Gastrocnemius medialis (tissue), 4 donors: ENCODE data around the gene TPGS2. TPM values are rescaled to one million over a fixed set of nuclear protein-coding genes. Genes with fewer than 3 reads are reported as not detected.

Source experiments
- ATAC-seq, 2 donors: fragments of 150-250 bp; one replicate each; pipeline ENCODE4 v1.9.1; 2016
- DNase-seq, 2 donors: peaks; one replicate each; pipeline ENCODE4 v3.0.0-alpha.2; 2019
- H3K27ac ChIP-seq, 4 donors: fragments of 200-600 bp; sonication (generic); 1 replicate in 1 of 4; 2 replicates in 3 of 4; pipeline ENCODE4 v1.5.1; 2016 to 2018; ENCODE audit warnings: mild to moderate bottlenecking in 2 of 4, moderate library complexity in 1 of 4
- H3K27me3 ChIP-seq, 3 donors: fragments of 200-600 bp; sonication (generic) in 2 of 3; 1 replicate in 1 of 3; 2 replicates in 2 of 3; pipeline versions ENCODE4 v1.5.1 to v1.6.0; 2016 to 2019; ENCODE audit warnings: mild to moderate bottlenecking in 1 of 3, moderate library complexity in 1 of 3
- H3K36me3 ChIP-seq, 2 donors: fragments of 200-600 bp; sonication (generic) in 1 of 2; one replicate each; pipeline ENCODE4 v1.5.1; 2017 to 2018
- H3K4me1 ChIP-seq, 2 donors: fragments of 200-600 bp; sonication (generic) in 1 of 2; one replicate each; pipeline ENCODE4 v1.5.1; 2016 to 2017; ENCODE audit warnings: mild to moderate bottlenecking in 2 of 2
- H3K4me3 ChIP-seq, 4 donors: fragments of 200-600 bp; sonication (generic) in 3 of 4; 1 replicate in 1 of 4; 2 replicates in 3 of 4; pipeline ENCODE4 v1.5.1; 2016 to 2019; ENCODE audit warnings: mild to moderate bottlenecking in 2 of 4
- H3K9me3 ChIP-seq, 3 donors: fragments of 200-600 bp; sonication (generic) in 2 of 3; 1 replicate in 1 of 3; 2 replicates in 2 of 3; pipeline ENCODE4 v1.5.1; 2016 to 2019
- CTCF ChIP-seq, 5 experiments: fragments of 450-650 bp in 3 of 5; fragments of 200-600 bp in 2 of 5; sonication (generic) in 2 of 5; IDR thresholded peaks in 4 of 5; conservative IDR thresholded peaks in 1 of 5; 1 replicate in 4 of 5; 2 replicates in 1 of 5; pipeline ENCODE4 v1.5.1; 2016 to 2019; ENCODE audit warnings: antibody characterized with exemption in 5 of 5, mild to moderate bottlenecking in 3 of 5, moderate library complexity in 3 of 5
- POLR2A ChIP-seq, 2 donors: fragments of 450-650 bp; IDR thresholded peaks; one replicate each; pipeline ENCODE4 v1.6.1; 2017; ENCODE audit warnings: antibody characterized with exemption in 2 of 2, mild to moderate bottlenecking in 2 of 2, moderate library complexity in 2 of 2
- in situ Hi-C, 4 donors: fragments of 200-750 bp; cut with MboI; loops; one replicate each; pipeline versions ENCODE4 v1.15.0 to v1.8.0; 2017; ENCODE audit warnings: low sequenced_read_pairs in 4 of 4
- intact Hi-C: fragments of 100-400 bp; cut with DNase I; formaldehyde crosslinking; loops from one replicate; pipeline ENCODE4 v1.15.1; 2023; ENCODE audit warnings: low total_unique reads
- total RNA-seq, 4 donors: library from RNA; depleted of rRNA; stranded (reverse); fragments of >200 nt; gene quantifications; one replicate each; pipeline versions ENCODE4 v1.1.0 to v1.2.3, GENCODE V29; 2016

TPGS2 gene
- total RNA-seq, 4 donors from 2014 or later = 20.7 to 36.5 (median 28.2) TPM

GRCh38 chr18:36792634-36793283 is 36.0 kb downstream of the TPGS2 start:
- intact Hi-C loops = no loop called here
- no peak for ATAC-seq
- Histone ChIP-seq H3K4me1 (peaks cover 0 to under 1% of the 10 kb centered on the region in 2 donors), H3K27me3 (no peaks in the 10 kb centered on the region), H3K36me3 (peaks cover 0 to 3% of the 10 kb centered on the region in 2 donors), H3K9me3 (no peaks in the 10 kb centered on the region), H3K27ac (no peak overlapping the region), H3K4me3 (no peak overlapping the region)
- no peak for DNase-seq
- no peak for TF ChIP-seq POLR2A (IDR thresholded peaks at IDR 0.05)
- no peak for TF ChIP-seq CTCF (IDR thresholded peaks at IDR 0.05 in 4 of 5, conservative IDR thresholded peaks at IDR 0.05 in 1 of 5)
- in situ Hi-C loops = no loop called here

GRCh38 chr18:36786686-36787085 is 42.1 kb downstream of the TPGS2 start:
- no peaks in the 10 kb centered on the region for H3K36me3 ChIP-seq
- DNase-seq (peak; percentile 23 to 50), ATAC-seq (peak; percentile 71 to 76)
- peaks cover 22 to 25% of the 10 kb centered on the region in 2 donors for H3K4me1 ChIP-seq
- TF ChIP-seq POLR2A (IDR thresholded peaks at IDR 0.05) (no peak), CTCF (IDR thresholded peaks at IDR 0.05 in 4 of 5, conservative IDR thresholded peaks at IDR 0.05 in 1 of 5) (no peak)
- H3K9me3 ChIP-seq = no peaks in the 10 kb centered on the region
- no peak overlapping the region for H3K4me3 ChIP-seq
- no peaks in the 10 kb centered on the region for H3K27me3 ChIP-seq
- in situ Hi-C loops (no loop called here), intact Hi-C loops (no loop called here)
- peak overlapping the region in 3 of 4 donors; percentile 48 to 61 (median 56) for H3K27ac ChIP-seq

GRCh38 chr18:36783792-36784191 is 45.0 kb downstream of the TPGS2 start:
- TF ChIP-seq CTCF (IDR thresholded peaks at IDR 0.05 in 4 of 5, conservative IDR thresholded peaks at IDR 0.05 in 1 of 5) (no peak), POLR2A (IDR thresholded peaks at IDR 0.05) (no peak)
- peak overlapping the region in 1 of 4 donors; percentile 26 for H3K27ac ChIP-seq
- intact Hi-C loops (no loop called here), in situ Hi-C loops (no loop called here)
- H3K4me3 ChIP-seq = no peak overlapping the region
- H3K4me1 ChIP-seq = peaks cover 22 to 25% of the 10 kb centered on the region in 2 donors
- H3K27me3 ChIP-seq = no peaks in the 10 kb centered on the region
- H3K36me3 ChIP-seq = no peaks in the 10 kb centered on the region
- H3K9me3 ChIP-seq = no peaks in the 10 kb centered on the region
- DNase-seq (no peak), ATAC-seq (peak in 1 of 2 donors; percentile 69)

- TF ChIP-seq POLR2A (IDR thresholded peaks at IDR 0.05) (no peak), CTCF (IDR thresholded peaks at IDR 0.05 in 4 of 5, conservative IDR thresholded peaks at IDR 0.05 in 1 of 5) (no peak)
- no peak for DNase-seq
- Histone ChIP-seq H3K4me3 (no peak overlapping the region), H3K4me1 (peaks cover 29 to 32% of the 10 kb centered on the region in 2 donors), H3K27me3 (no peaks in the 10 kb centered on the region), H3K27ac (no peak overlapping the region), H3K9me3 (no peaks in the 10 kb centered on the region), H3K36me3 (no peaks in the 10 kb centered on the region)
- intact Hi-C loops = no loop called here
- no peak for ATAC-seq
- in situ Hi-C loops = no loop called here
Observed at GRCh38 chr18:36782710-36783109, 46.1 kb downstream of the TPGS2 start.
